Progenitor cell of endocrine pancreas (in vitro differentiated cells): Measurements from ENCODE around the gene PIGR. TPM values are rescaled to one million over a fixed set of nuclear protein-coding genes. Genes with fewer than 3 reads are reported as not detected.

Source experiments
- DNase-seq: peaks from one replicate; pipeline ENCODE4 v3.0.0; 2021; ENCODE audit warnings: low spot score; ENCODE audit not compliant: unreplicated experiment
- H3K27ac Mint-ChIP-seq: 2 replicates; pipeline ENCODE4 v1.8.0; 2021; ENCODE audit warnings: mild to moderate bottlenecking, moderate library complexity, mixed read lengths
- H3K27me3 Mint-ChIP-seq: 2 replicates; pipeline ENCODE4 v1.8.0; 2021; ENCODE audit warnings: mixed read lengths
- H3K36me3 Mint-ChIP-seq: 2 replicates; pipeline ENCODE4 v1.8.0; 2022; ENCODE audit warnings: mixed read lengths; ENCODE audit not compliant: insufficient read depth
- H3K4me1 Mint-ChIP-seq: 2 replicates; pipeline ENCODE4 v1.8.0; 2021; ENCODE audit warnings: low read depth, mixed read lengths
- H3K4me3 Mint-ChIP-seq: 2 replicates; pipeline ENCODE4 v1.8.0; 2021; ENCODE audit warnings: low read depth, mild to moderate bottlenecking, moderate library complexity, mixed read lengths
- H3K9me3 Mint-ChIP-seq: 2 replicates; pipeline ENCODE4 v1.8.0; 2021; ENCODE audit warnings: low read depth, mixed read lengths
- CTCF ChIP-seq: fragments of 200-600 bp; sonication (generic); IDR thresholded peaks from one replicate; pipeline ENCODE4 v1.5.0; 2021; ENCODE audit warnings: antibody characterized with exemption, mild to moderate bottlenecking; ENCODE audit not compliant: unreplicated experiment
- total RNA-seq: library from RNA; stranded (reverse); gene quantifications from 2 replicates; pipeline ENCODE4 v1.2.1, GENCODE V29; 2021

The PIGR gene
- total RNA-seq, 1 donor from 2014 or later, result not detected

GRCh38 chr1:206935491-206936067 lies 10.7 kb downstream of the PIGR start:
- Mint-ChIP-seq H3K4me3 (no peak overlapping the region), H3K4me1 (peaks cover 7% of the 10 kb centered on the region), H3K27me3 (peaks cover 7% of the 10 kb centered on the region), H3K9me3 (no peaks in the 10 kb centered on the region), H3K27ac (no peak overlapping the region), H3K36me3 (no peaks in the 10 kb centered on the region)
- DNase-seq, result peak; percentile 61
- TF ChIP-seq CTCF, result peak; percentile 89

- no peak for DNase-seq
- Mint-ChIP-seq H3K4me3 (no peak overlapping the region), H3K27me3 (peaks cover 7% of the 10 kb centered on the region), H3K4me1 (peaks cover 7% of the 10 kb centered on the region), H3K36me3 (no peaks in the 10 kb centered on the region), H3K27ac (no peak overlapping the region), H3K9me3 (no peaks in the 10 kb centered on the region)
- peak; percentile 61 for TF ChIP-seq CTCF
Measured at GRCh38 chr1:206933333-206933945, 12.8 kb downstream of the PIGR start.

- no peak for DNase-seq
- peaks cover 5% of the 10 kb centered on the region for H3K4me1 Mint-ChIP-seq
- TF ChIP-seq CTCF, result no peak
- peaks cover 7% of the 10 kb centered on the region for H3K27me3 Mint-ChIP-seq
- H3K36me3 Mint-ChIP-seq, result no peaks in the 10 kb centered on the region
- H3K27ac Mint-ChIP-seq, result no peak overlapping the region
- no peaks in the 10 kb centered on the region for H3K9me3 Mint-ChIP-seq
- no peak overlapping the region for H3K4me3 Mint-ChIP-seq
Measured at GRCh38 chr1:206932177-206932576, 14.1 kb downstream of the PIGR start.

GRCh38 chr1:206931709-206932108 lies 14.6 kb downstream of the PIGR start:
- Mint-ChIP-seq H3K9me3 (no peaks in the 10 kb centered on the region), H3K27me3 (peaks cover 7% of the 10 kb centered on the region), H3K4me1 (no peaks in the 10 kb centered on the region), H3K4me3 (no peak overlapping the region), H3K36me3 (no peaks in the 10 kb centered on the region), H3K27ac (no peak overlapping the region)
- no peak for TF ChIP-seq CTCF
- no peak for DNase-seq

GRCh38 chr1:206930210-206930798 lies 16.0 kb downstream of the PIGR start:
- Mint-ChIP-seq H3K4me3 (no peak overlapping the region), H3K9me3 (no peaks in the 10 kb centered on the region), H3K4me1 (no peaks in the 10 kb centered on the region), H3K27ac (no peak overlapping the region), H3K27me3 (peaks cover 5% of the 10 kb centered on the region), H3K36me3 (no peaks in the 10 kb centered on the region)
- DNase-seq, result no peak
- TF ChIP-seq CTCF, result no peak
